Vagina (tissue), 2 donors: ENCODE measurements around the gene TPP2. TPM values are rescaled to one million over a fixed set of nuclear protein-coding genes. Genes with fewer than 3 reads are reported as not detected.

Experiments used
- DNase-seq, 2 donors: peaks; one replicate each; pipeline ENCODE4 v3.0.0-alpha.2; 2017; ENCODE audit errors: extremely low spot score in 2 of 2
- H3K27ac ChIP-seq: fragments of 200-600 bp; sonication (generic); one replicate; pipeline ENCODE4 v1.5.1; 2019
- H3K27me3 ChIP-seq: fragments of 200-600 bp; sonication (generic); one replicate; pipeline ENCODE4 v1.5.1; 2019
- H3K36me3 ChIP-seq, 2 donors: fragments of 200-600 bp; sonication (generic); one replicate each; pipeline ENCODE4 v1.5.1; 2017 to 2019
- H3K4me1 ChIP-seq: fragments of 200-600 bp; sonication (generic); one replicate; pipeline ENCODE4 v1.5.1; 2019
- H3K4me3 ChIP-seq, 2 donors: fragments of 200-600 bp; sonication (generic); 1 replicate in 1 of 2; 2 replicates in 1 of 2; pipeline ENCODE4 v1.5.1; 2016 to 2019
- H3K9me3 ChIP-seq: fragments of 200-600 bp; sonication (generic); one replicate; pipeline ENCODE4 v1.5.1; 2019
- CTCF ChIP-seq, 3 experiments: fragments of 450-650 bp in 2 of 3; fragments of 200-600 bp in 1 of 3; sonication (generic) in 1 of 3; IDR thresholded peaks; one replicate each; pipeline ENCODE4 v1.5.1; 2017 to 2019; ENCODE audit warnings: antibody characterized with exemption in 3 of 3, mild to moderate bottlenecking in 2 of 3, moderate library complexity in 2 of 3
- POLR2A ChIP-seq, 2 donors: fragments of 450-650 bp; IDR thresholded peaks; one replicate each; pipeline ENCODE4 v1.6.1; 2017; ENCODE audit warnings: antibody characterized with exemption in 2 of 2, mild to moderate bottlenecking in 2 of 2, moderate library complexity in 2 of 2
- POLR2AphosphoS5 ChIP-seq, 2 donors: sonication (generic); formaldehyde crosslinking; IDR thresholded peaks; one replicate each; pipeline ENCODE4 v1.9.0; 2017; ENCODE audit warnings: antibody characterized with exemption in 2 of 2, mild to moderate bottlenecking in 2 of 2, low read depth in 1 of 2; ENCODE audit not compliant: insufficient read depth in 1 of 2
- intact Hi-C: fragments of 100-400 bp; cut with DNase I; formaldehyde crosslinking; loops from one replicate; pipeline ENCODE4 v1.15.1; 2023
- total RNA-seq: library from RNA; depleted of rRNA; stranded (reverse); fragments of >200 nt; gene quantifications from one replicate; pipeline ENCODE4 v1.2.3, GENCODE V29; 2016

The TPP2 gene
- total RNA-seq, 1 donor from 2014 or later: 40.0 TPM

GRCh38 chr13:102654756-102655155 is 58.0 kb downstream of the TPP2 start:
- Histone ChIP-seq H3K4me1 (no peaks in the 10 kb centered on the region), H3K9me3 (no peaks in the 10 kb centered on the region), H3K4me3 (no peak overlapping the region), H3K27ac (no peak overlapping the region), H3K36me3 (peaks cover 0 to 19% of the 10 kb centered on the region in 2 donors), H3K27me3 (no peaks in the 10 kb centered on the region)
- TF ChIP-seq CTCF (IDR thresholded peaks at IDR 0.05) (no peak), POLR2AphosphoS5 (IDR thresholded peaks at IDR 0.05; ENCODE audit: insufficient read depth in 1 of 2, low read depth in 1 of 2) (no peak), POLR2A (IDR thresholded peaks at IDR 0.05) (no peak)
- intact Hi-C loops: no loop called here
- no peak for DNase-seq

- H3K4me1 ChIP-seq: no peaks in the 10 kb centered on the region
- no peak for DNase-seq
- peaks cover 0 to 19% of the 10 kb centered on the region in 2 donors for H3K36me3 ChIP-seq
- H3K4me3 ChIP-seq: no peak overlapping the region
- H3K9me3 ChIP-seq: no peaks in the 10 kb centered on the region
- H3K27ac ChIP-seq: no peak overlapping the region
- intact Hi-C loops: no loop called here
- TF ChIP-seq CTCF (IDR thresholded peaks at IDR 0.05) (no peak), POLR2A (IDR thresholded peaks at IDR 0.05) (no peak), POLR2AphosphoS5 (IDR thresholded peaks at IDR 0.05; ENCODE audit: insufficient read depth in 1 of 2, low read depth in 1 of 2) (no peak)
- H3K27me3 ChIP-seq: no peaks in the 10 kb centered on the region
Observed at GRCh38 chr13:102657630-102658029, 60.8 kb downstream of the TPP2 start.

- H3K4me1 ChIP-seq: no peaks in the 10 kb centered on the region
- no peak overlapping the region for H3K27ac ChIP-seq
- intact Hi-C loops: no loop called here
- H3K9me3 ChIP-seq: no peaks in the 10 kb centered on the region
- DNase-seq: no peak
- no peaks in the 10 kb centered on the region for H3K27me3 ChIP-seq
- no peak for TF ChIP-seq POLR2A (IDR thresholded peaks at IDR 0.05)
- no peak for TF ChIP-seq CTCF (IDR thresholded peaks at IDR 0.05)
- no peak for TF ChIP-seq POLR2AphosphoS5 (IDR thresholded peaks at IDR 0.05; ENCODE audit: insufficient read depth in 1 of 2, low read depth in 1 of 2)
- H3K36me3 ChIP-seq: peaks cover 0 to 19% of the 10 kb centered on the region in 2 donors
- no peak overlapping the region for H3K4me3 ChIP-seq
Observed at GRCh38 chr13:102658660-102659059, 61.9 kb downstream of the TPP2 start.

- H3K27ac ChIP-seq: no peak overlapping the region
- no peaks in the 10 kb centered on the region for H3K27me3 ChIP-seq
- no peak overlapping the region for H3K4me3 ChIP-seq
- intact Hi-C loops: no loop called here
- H3K9me3 ChIP-seq: no peaks in the 10 kb centered on the region
- H3K4me1 ChIP-seq: no peaks in the 10 kb centered on the region
- TF ChIP-seq CTCF (IDR thresholded peaks at IDR 0.05): no peak
- no peak for TF ChIP-seq POLR2A (IDR thresholded peaks at IDR 0.05)
- TF ChIP-seq POLR2AphosphoS5 (IDR thresholded peaks at IDR 0.05; ENCODE audit: insufficient read depth in 1 of 2, low read depth in 1 of 2): no peak
- H3K36me3 ChIP-seq: peaks cover 0 to 24% of the 10 kb centered on the region in 2 donors
- DNase-seq: no peak
Observed at GRCh38 chr13:102659168-102659713, 62.5 kb downstream of the TPP2 start.

- H3K4me3 ChIP-seq: no peak overlapping the region
- DNase-seq: no peak
- no peaks in the 10 kb centered on the region for H3K4me1 ChIP-seq
- H3K27me3 ChIP-seq: no peaks in the 10 kb centered on the region
- H3K36me3 ChIP-seq: peaks cover 0 to 39% of the 10 kb centered on the region in 2 donors
- intact Hi-C loops: no loop called here
- no peak overlapping the region for H3K27ac ChIP-seq
- no peaks in the 10 kb centered on the region for H3K9me3 ChIP-seq
- TF ChIP-seq POLR2AphosphoS5 (IDR thresholded peaks at IDR 0.05; ENCODE audit: insufficient read depth in 1 of 2, low read depth in 1 of 2) (no peak), CTCF (IDR thresholded peaks at IDR 0.05) (no peak), POLR2A (IDR thresholded peaks at IDR 0.05) (no peak)
Observed at GRCh38 chr13:102667023-102667422, 70.2 kb downstream of the TPP2 start.
